Measurements from ENCODE around the gene RASA3. TPM values are rescaled to one million over a fixed set of nuclear protein-coding genes. Genes with fewer than 3 reads are reported as not detected.

The RASA3 gene
- total RNA-seq, 1 experiment from 2014 or later: 9.1 TPM

DNA sequence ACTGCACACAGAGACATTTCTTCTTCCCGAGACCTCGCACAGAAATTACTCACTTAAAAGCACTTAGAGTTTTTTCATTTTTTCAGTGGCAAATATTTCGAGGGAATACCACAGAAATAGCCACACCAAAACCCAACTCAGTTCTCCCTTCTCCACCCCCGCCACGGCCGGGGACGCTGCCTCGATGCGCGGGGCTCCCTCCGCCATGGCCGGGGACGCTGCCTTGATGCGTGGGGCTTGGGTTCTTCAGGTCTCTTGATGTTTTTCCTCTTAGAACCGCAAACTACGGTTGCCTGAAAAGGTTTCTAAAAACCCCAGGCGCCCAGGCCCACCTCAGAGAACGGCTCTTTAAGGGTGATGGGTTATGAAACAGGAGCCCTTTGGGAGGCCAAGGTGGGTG lies 71.4 kb downstream of the RASA3 start:
- no peaks in the 10 kb centered on the region for H4K20me1 ChIP-seq (ENCODE audit: low read length)
- no peaks in the 10 kb centered on the region for H3K36me3 ChIP-seq (ENCODE audit: low read depth, low read length)
- H3K9ac ChIP-seq (ENCODE audit: low read length): no peak overlapping the region
- ChIA-PET CTCF (no interaction called here), POLR2A (ENCODE audit: unreplicated experiment) (no interaction called here)
- H2AFZ ChIP-seq (ENCODE audit: low read length): no peak overlapping the region
- no TSS peak for BruUV-seq (replicated peaks)
- no peak for DNase-seq
- no peaks in the 10 kb centered on the region for H3K9me3 ChIP-seq (ENCODE audit: low read length)
- no peaks in the 10 kb centered on the region for H3F3A ChIP-seq (ENCODE audit: low read length, unreplicated experiment)
- no peak overlapping the region for H3K27ac ChIP-seq (ENCODE audit: low read length)
- TF ChIP-seq EZH2phosphoT487 (IDR thresholded peaks at IDR 0.05; ENCODE audit: borderline replicate concordance, low read length) (no peak), CTCF (conservative IDR thresholded peaks at IDR 0.05; ENCODE audit: low read depth, low read length) (no peak), EZH2 (IDR thresholded peaks at IDR 0.05; ENCODE audit: low read length, unreplicated experiment) (no peak)
- intact Hi-C loops (cut with micrococcal nuclease): loop anchor here (10.0 kb wide), 1 partner anchor 86 kb away; the partner anchor contains the start of gene C13orf46
- H3K4me1 ChIP-seq (ENCODE audit: insufficient read depth, low read length): peaks cover 24% of the 10 kb centered on the region
- no peak overlapping the region for H3K4me3 ChIP-seq (ENCODE audit: low read length)
- no peaks in the 10 kb centered on the region for H3K9me2 ChIP-seq (replicated peaks; ENCODE audit: low read length)
- H3K79me2 ChIP-seq (ENCODE audit: low read length): peaks cover 26% of the 10 kb centered on the region
- H3K27me3 ChIP-seq (ENCODE audit: low read length): no peaks in the 10 kb centered on the region
- H3K4me2 ChIP-seq (ENCODE audit: low read length): no peak overlapping the region
- no peak for ATAC-seq

GRCh38 chr13:114059946-114060860 lies 72.2 kb downstream of the RASA3 start:
- Histone ChIP-seq H3K79me2 (ENCODE audit: low read length) (peaks cover 26% of the 10 kb centered on the region), H3K4me3 (ENCODE audit: low read length) (no peak overlapping the region), H3K9ac (ENCODE audit: low read length) (no peak overlapping the region), H3K4me2 (ENCODE audit: low read length) (no peak overlapping the region), H3K27ac (ENCODE audit: low read length) (no peak overlapping the region), H3K9me3 (ENCODE audit: low read length) (no peaks in the 10 kb centered on the region), H3K27me3 (ENCODE audit: low read length) (no peaks in the 10 kb centered on the region), H2AFZ (ENCODE audit: low read length) (no peak overlapping the region), H3F3A (ENCODE audit: low read length, unreplicated experiment) (no peaks in the 10 kb centered on the region), H3K9me2 (replicated peaks; ENCODE audit: low read length) (no peaks in the 10 kb centered on the region), H3K4me1 (ENCODE audit: insufficient read depth, low read length) (peaks cover 17% of the 10 kb centered on the region), H3K36me3 (ENCODE audit: low read depth, low read length) (no peaks in the 10 kb centered on the region), H4K20me1 (ENCODE audit: low read length) (no peaks in the 10 kb centered on the region)
- intact Hi-C loops (cut with micrococcal nuclease): loop anchor here (10.0 kb wide), 1 partner anchor 85 kb away; the partner anchor contains the start of gene C13orf46
- no TSS peak for BruUV-seq (replicated peaks)
- CTCF ChIA-PET: no interaction called here
- no peak for ATAC-seq
- POLR2A ChIA-PET (ENCODE audit: unreplicated experiment): no interaction called here
- TF ChIP-seq EZH2phosphoT487 (IDR thresholded peaks at IDR 0.05; ENCODE audit: borderline replicate concordance, low read length) (no peak), CTCF (conservative IDR thresholded peaks at IDR 0.05; ENCODE audit: low read depth, low read length) (no peak), EZH2 (IDR thresholded peaks at IDR 0.05; ENCODE audit: low read length, unreplicated experiment) (no peak)
- no peak for DNase-seq

DNA sequence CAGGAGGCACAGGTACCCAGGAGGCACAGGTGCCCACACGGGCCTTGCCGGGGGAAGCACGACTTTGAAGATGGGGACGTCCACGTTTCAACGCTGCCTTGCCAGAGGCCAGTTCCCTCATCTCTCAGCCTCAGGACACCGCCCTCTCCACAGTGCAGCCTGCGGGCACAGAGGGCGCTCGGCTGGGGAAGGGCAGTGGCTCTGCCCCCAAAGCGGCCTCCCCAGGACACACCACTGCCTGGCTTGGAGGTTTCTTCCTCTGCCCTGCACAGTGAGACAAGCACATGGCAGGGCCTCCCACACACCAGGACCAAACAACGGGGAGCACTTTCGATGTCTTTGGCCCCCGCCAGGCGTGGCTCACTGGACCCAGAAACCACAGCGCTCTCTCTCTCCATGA lies 73.0 kb downstream of the RASA3 start:
- BruUV-seq (replicated peaks): no TSS peak
- no peak for TF ChIP-seq CTCF (conservative IDR thresholded peaks at IDR 0.05; ENCODE audit: low read depth, low read length)
- TF ChIP-seq EZH2 (IDR thresholded peaks at IDR 0.05; ENCODE audit: low read length, unreplicated experiment): no peak
- TF ChIP-seq EZH2phosphoT487 (IDR thresholded peaks at IDR 0.05; ENCODE audit: borderline replicate concordance, low read length): no peak
- Histone ChIP-seq H3K27ac (ENCODE audit: low read length) (no peak overlapping the region), H3K9me2 (replicated peaks; ENCODE audit: low read length) (no peaks in the 10 kb centered on the region), H3K27me3 (ENCODE audit: low read length) (no peaks in the 10 kb centered on the region), H3K9me3 (ENCODE audit: low read length) (no peaks in the 10 kb centered on the region), H4K20me1 (ENCODE audit: low read length) (no peaks in the 10 kb centered on the region), H3F3A (ENCODE audit: low read length, unreplicated experiment) (no peaks in the 10 kb centered on the region), H3K79me2 (ENCODE audit: low read length) (peaks cover 26% of the 10 kb centered on the region), H3K4me3 (ENCODE audit: low read length) (no peak overlapping the region), H3K9ac (ENCODE audit: low read length) (no peak overlapping the region), H2AFZ (ENCODE audit: low read length) (no peak overlapping the region), H3K36me3 (ENCODE audit: low read depth, low read length) (no peaks in the 10 kb centered on the region), H3K4me1 (ENCODE audit: insufficient read depth, low read length) (peaks cover 11% of the 10 kb centered on the region), H3K4me2 (ENCODE audit: low read length) (no peak overlapping the region)
- ChIA-PET CTCF (no interaction called here), POLR2A (ENCODE audit: unreplicated experiment) (no interaction called here)
- ATAC-seq (no peak), DNase-seq (no peak)
- intact Hi-C loops (cut with micrococcal nuclease): no loop called here
